BLaER1 treated with 17β-estradiol and CSF1 and Interleukin-3, amounts not matched to agents 10 nM and 100 nM (cell line): Measurements from ENCODE around the gene IL6.
"Not testable (repeated sequence)": the region's sequence is repeated elsewhere in the genome, so short reads cannot be mapped to it uniquely, and the experiment has no call there.

ENCODE experiments used
- H3K27ac ChIP-seq, 11 experiments: shearing (Covaris generic); formaldehyde crosslinking; 2 replicates each; pipeline ENCODE4 v1.8.1; 2022
- H3K27me3 ChIP-seq, 11 experiments: shearing (Covaris generic); formaldehyde crosslinking; 2 replicates each; pipeline ENCODE4 v1.8.1; 2022
- H3K36me3 ChIP-seq, 11 experiments: shearing (Covaris generic); formaldehyde crosslinking; 2 replicates each; pipeline ENCODE4 v1.8.1; 2022
- H3K4me1 ChIP-seq, 10 experiments: shearing (Covaris generic); formaldehyde crosslinking; 2 replicates each; pipeline ENCODE4 v1.8.1; 2022
- H3K4me2 ChIP-seq, 11 experiments: shearing (Covaris generic); formaldehyde crosslinking; 2 replicates each; pipeline ENCODE4 v1.8.1; 2022
- H3K4me3 ChIP-seq, 10 experiments: shearing (Covaris generic); formaldehyde crosslinking; 2 replicates each; pipeline ENCODE4 v1.8.1; 2022
- H3K9ac ChIP-seq, 11 experiments: shearing (Covaris generic); formaldehyde crosslinking; 2 replicates each; pipeline ENCODE4 v1.8.1; 2022
- H3K9me3 ChIP-seq, 11 experiments: shearing (Covaris generic); formaldehyde crosslinking; replicated peaks in 1 of 11; 2 replicates each; pipeline ENCODE4 v1.8.1; 2022
- H4K20me1 ChIP-seq, 11 experiments: shearing (Covaris generic); formaldehyde crosslinking; 2 replicates each; pipeline ENCODE4 v1.8.1; 2022
- Cebpa-rat ChIP-seq, 11 experiments: shearing (Covaris generic); IDR thresholded peaks; 2 replicates each; pipeline ENCODE4 v1.8.1; 2022

The IL6 gene

DNA sequence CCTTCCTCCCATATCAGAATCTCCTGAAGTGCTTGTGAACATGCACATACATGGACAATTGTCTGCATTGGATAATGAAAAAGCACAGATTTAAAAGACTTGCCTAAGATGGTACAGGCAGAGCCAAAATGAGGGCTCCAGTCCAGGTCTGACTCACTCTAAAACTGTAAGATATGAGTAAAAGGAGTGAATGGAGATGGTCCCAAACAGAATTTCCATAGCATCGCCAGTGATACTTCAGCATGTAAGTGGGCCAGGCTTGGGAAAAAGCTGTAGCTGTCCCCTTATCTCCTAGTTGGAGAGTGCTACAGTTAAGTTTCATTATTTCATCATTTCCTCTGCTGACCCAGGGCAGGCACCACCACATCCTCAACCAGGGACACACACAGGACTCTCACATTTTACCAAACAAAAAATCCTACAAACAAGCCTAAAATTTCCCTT is 26.4 kb upstream of the IL6 start:
- Histone ChIP-seq H3K9me3 (no peaks in the 10 kb centered on the region), H3K4me1 (peaks cover 14 to 93% (median 29%) of the 10 kb centered on the region in 10 experiments), H4K20me1 (no peaks in the 10 kb centered on the region), H3K27ac (peak overlapping the region in 6 of 11 experiments; percentile 11 to 75 (median 33); a peak in 9 of 22 replicates), H3K4me3 (no peak overlapping the region), H3K9ac (peak overlapping the region in 2 of 11 experiments; percentile 33 to 47; a peak in 2 of 22 replicates), H3K4me2 (peak overlapping the region in 9 of 11 experiments; percentile 9 to 85 (median 49); a peak in 16 of 22 replicates), H3K27me3 (no peaks in the 10 kb centered on the region), H3K36me3 (no peaks in the 10 kb centered on the region)
- TF ChIP-seq Cebpa-rat (IDR thresholded peaks at IDR 0.05) = no peak

DNA sequence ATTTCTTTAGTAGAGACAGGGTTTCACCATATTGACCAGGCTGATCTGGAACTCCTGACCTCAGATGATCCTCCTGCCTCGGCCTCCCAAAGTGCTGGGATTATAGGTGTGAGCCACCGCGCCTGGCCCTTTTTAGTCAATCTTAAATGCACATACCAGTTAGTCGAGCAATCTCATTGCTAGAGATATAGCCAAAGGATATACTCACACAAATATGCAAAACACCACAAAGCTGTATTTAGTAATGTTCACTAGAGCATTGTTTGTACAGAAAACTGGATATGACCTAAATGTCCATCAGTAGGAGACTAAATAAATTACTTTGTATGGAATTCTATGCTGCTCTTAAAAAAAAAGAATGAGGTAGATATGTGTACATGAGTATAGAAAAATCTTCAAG is 24.5 kb upstream of the IL6 start:
- no peak overlapping the region for H3K4me3 ChIP-seq
- no peaks in the 10 kb centered on the region for H3K27me3 ChIP-seq
- no peaks in the 10 kb centered on the region for H3K9me3 ChIP-seq
- peaks cover 14 to 74% (median 28%) of the 10 kb centered on the region in 10 experiments for H3K4me1 ChIP-seq
- no peak overlapping the region for H3K9ac ChIP-seq
- no peak for TF ChIP-seq Cebpa-rat (IDR thresholded peaks at IDR 0.05)
- no peaks in the 10 kb centered on the region for H3K36me3 ChIP-seq
- H3K4me2 ChIP-seq = peak overlapping the region in 3 of 11 experiments; percentile 33 to 85 (median 85); a peak in 4 of 22 replicates
- peak overlapping the region in 1 of 11 experiments; percentile 40; a peak in 2 of 22 replicates for H3K27ac ChIP-seq
- H4K20me1 ChIP-seq = no peaks in the 10 kb centered on the region

DNA sequence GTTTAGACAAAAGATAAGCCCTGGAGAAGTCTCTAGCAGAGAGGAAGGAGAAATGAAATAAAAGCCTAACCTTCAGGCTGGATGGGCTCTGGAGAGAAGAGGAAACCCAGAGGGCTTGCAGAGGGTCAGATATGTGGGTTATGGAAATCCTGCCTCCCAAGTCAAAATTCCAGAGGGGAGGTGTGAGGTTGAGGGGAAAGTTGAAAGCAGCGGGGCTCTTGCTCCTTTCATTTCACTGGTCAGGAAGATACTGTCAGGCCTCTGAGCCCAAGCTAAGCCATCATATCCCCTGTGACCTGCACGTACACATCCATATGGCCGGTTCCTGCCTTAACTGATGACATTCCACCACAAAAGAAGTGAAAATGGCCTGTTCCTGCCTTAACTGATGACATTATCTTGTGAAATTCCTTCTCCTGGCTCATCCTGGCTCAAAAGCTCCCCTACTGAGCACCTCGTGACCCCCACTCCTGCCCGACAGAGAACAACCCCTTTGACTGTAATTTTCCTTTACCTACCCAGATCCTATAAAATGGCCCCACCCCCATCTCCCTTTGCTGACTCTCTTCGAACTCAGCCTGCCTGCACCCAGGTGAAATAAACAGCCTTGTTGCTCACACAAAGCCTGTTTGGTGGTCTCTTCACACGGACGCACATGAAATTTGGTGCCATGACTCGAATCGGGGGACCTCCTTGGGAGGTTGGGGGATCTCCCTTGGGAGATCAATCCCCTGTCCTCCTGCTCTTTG is 23.7 kb upstream of the IL6 start:
- H3K9ac ChIP-seq = peak overlapping the region in 2 of 11 experiments; percentile 45 to 46; a peak in 1 of 22 replicates
- H4K20me1 ChIP-seq, H3K9me3 ChIP-seq, H3K4me3 ChIP-seq, H3K27me3 ChIP-seq, H3K36me3 ChIP-seq: not testable (repeated sequence)
- peaks cover 6 to 66% (median 20%) of the 10 kb centered on the region in 10 experiments; a peak in 19 of 20 replicates for H3K4me1 ChIP-seq
- H3K4me2 ChIP-seq = peak overlapping the region in 3 of 11 experiments; percentile 33 to 85 (median 67); a peak in 6 of 22 replicates
- H3K27ac ChIP-seq = peak overlapping the region in 2 of 11 experiments; percentile 12 to 40; a peak in 2 of 22 replicates

DNA sequence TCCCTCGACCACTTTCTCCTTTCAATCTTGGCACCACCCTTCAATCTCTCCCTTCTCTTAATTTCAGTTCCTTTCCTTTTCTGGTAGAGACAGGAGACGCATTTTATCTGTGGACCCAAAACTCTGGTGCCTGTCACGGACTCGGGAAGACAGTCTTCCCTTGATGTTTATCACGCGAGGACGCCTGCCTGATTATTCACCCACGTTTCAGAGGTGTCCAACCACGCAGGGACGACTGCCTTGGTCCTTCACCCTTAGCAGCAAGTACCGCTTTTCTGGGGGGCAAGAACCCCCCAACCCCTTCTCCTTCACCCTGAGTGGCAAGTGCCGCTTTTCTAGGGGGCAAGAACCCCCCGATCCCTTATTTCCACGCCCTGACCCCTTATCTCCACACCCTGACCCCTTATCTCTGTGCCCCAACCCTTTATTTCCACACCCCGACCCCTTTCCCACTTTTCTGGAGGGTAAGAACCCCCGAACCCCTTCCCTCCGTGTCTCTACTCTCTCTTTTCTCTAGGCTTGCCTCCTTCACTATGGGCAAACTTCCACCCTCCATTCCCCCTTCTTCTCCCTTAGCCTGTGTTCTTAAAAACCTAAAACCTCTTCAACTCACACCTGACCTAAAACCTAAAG is 22.9 kb upstream of the IL6 start:
- peak overlapping the region in 2 of 11 experiments; percentile 42 to 43; a peak in 4 of 22 replicates for H3K4me2 ChIP-seq
- H3K4me3 ChIP-seq = not testable (repeated sequence)

DNA sequence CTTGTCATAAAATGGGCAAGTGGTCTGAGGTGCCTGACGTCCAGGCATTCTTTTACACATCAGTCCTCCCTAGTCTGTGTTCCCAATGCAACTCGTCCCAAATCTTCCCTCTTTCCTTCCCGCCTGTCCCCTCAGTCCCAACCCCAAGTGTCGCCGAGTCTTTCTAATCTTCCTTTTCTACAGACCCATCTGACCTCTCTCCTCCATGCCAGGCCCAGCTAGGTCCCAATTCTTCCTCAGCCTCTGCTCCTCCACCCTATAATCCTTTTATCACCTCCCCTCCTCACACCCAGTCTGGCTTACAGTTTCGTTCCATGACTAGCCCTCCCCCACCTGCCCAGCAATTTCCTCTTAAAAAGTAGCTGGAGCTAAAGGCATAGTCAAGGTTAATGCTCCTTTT is 22.3 kb upstream of the IL6 start:
- not testable (repeated sequence) for H3K27me3 ChIP-seq, H3K9me3 ChIP-seq, H3K4me3 ChIP-seq, H4K20me1 ChIP-seq, H3K27ac ChIP-seq, H3K9ac ChIP-seq, H3K36me3 ChIP-seq
- H3K4me2 ChIP-seq = peak overlapping the region in 2 of 11 experiments; percentile 22 to 42; a peak in 1 of 22 replicates
- H3K4me1 ChIP-seq = peaks cover 0 to 52% (median 12%) of the 10 kb centered on the region in 10 experiments; a peak in 14 of 20 replicates

More for the DNA sequence above, 22.9 kb upstream of the IL6 start:
- H3K36me3 ChIP-seq, H3K9me3 ChIP-seq, H3K27ac ChIP-seq, H3K9ac ChIP-seq, H4K20me1 ChIP-seq, H3K27me3 ChIP-seq: not testable (repeated sequence)
- peaks cover 0 to 58% (median 13%) of the 10 kb centered on the region in 10 experiments; a peak in 14 of 20 replicates for H3K4me1 ChIP-seq

DNA sequence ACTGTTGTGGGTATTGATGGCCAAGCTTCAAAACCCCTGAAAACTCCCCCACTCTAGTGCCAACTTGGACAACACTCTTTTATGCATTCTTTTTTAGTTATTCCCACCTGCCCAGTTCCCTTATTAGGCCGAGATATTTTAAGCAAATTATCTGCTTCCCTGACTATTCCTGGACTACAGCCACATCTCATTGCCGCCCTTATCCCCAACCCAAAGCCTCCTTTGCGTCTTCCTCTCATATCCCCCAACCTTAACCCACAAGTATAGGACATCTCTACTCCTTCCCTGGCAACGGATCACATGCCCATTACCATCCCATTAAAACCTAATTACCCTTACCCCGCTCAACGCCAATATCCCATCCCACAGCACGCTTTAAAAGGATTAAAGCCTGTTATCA is 21.1 kb upstream of the IL6 start:
- H4K20me1 ChIP-seq, H3K4me2 ChIP-seq, H3K27ac ChIP-seq, H3K36me3 ChIP-seq, H3K9me3 ChIP-seq, H3K4me3 ChIP-seq, H3K9ac ChIP-seq, H3K27me3 ChIP-seq: not testable (repeated sequence)
- H3K4me1 ChIP-seq = peaks cover 0 to 40% (median 4%) of the 10 kb centered on the region in 10 experiments; a peak in 10 of 20 replicates

DNA sequence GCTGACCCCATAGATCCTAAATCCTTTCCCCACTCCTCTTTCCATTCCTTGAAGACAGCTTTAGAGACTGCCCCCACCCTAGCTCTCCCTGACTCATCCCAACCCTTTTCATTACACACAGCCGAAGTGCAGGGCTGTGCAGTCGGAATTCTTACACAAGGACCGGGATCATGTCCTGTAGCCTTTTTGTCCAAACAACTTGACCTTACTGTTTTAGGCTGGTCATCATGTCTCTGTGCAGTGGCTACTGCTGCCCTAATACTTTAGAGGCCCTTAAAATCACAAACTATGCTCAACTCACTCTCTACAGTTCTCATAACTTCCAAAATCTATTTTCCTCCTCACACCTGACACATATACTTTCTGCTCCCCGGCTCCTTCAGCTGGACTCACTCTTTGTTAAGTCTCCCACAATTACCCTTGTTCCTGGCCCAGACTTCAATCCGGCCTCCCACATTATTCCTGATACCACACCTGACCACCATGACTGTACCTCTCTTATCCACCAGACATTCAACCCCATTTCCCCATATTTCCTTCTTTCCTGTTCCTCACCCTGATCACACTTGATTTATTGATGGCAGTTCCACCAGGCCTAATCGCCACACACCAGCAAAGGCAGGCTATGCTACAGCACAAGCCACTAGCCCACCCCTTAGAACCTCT is 19.8 kb upstream of the IL6 start:
- H3K27ac ChIP-seq, H3K27me3 ChIP-seq, H3K9ac ChIP-seq, H3K36me3 ChIP-seq, H3K4me2 ChIP-seq, H3K4me3 ChIP-seq, H3K9me3 ChIP-seq, H4K20me1 ChIP-seq: not testable (repeated sequence)
- H3K4me1 ChIP-seq = peaks cover 0 to 27% (median 0%) of the 10 kb centered on the region in 10 experiments; a peak in 6 of 20 replicates

DNA sequence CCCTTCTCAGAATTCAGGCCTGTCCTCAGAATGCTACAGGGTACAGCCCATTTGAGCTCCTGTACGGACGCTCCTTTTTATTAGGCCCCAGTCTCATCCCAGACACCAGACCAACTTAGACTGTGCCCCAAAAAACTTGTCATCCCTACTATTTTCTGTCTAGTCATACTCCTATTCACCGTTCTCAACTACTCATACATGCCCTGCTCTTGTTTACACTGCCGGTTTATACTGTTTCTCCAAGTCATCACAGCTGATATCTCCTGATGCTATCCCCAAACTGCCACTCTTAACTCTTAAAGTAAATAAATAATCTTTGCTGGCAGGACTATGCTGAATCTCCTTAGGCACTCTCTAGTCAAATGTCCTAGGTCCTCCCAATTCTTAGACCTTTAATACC is 18.8 kb upstream of the IL6 start:
- H3K4me2 ChIP-seq, H3K27me3 ChIP-seq, H3K9ac ChIP-seq, H3K27ac ChIP-seq, H3K4me3 ChIP-seq, H4K20me1 ChIP-seq, H3K9me3 ChIP-seq, H3K36me3 ChIP-seq: not testable (repeated sequence)
- H3K4me1 ChIP-seq = peaks cover 0 to 17% (median 0%) of the 10 kb centered on the region in 10 experiments; a peak in 5 of 20 replicates

DNA sequence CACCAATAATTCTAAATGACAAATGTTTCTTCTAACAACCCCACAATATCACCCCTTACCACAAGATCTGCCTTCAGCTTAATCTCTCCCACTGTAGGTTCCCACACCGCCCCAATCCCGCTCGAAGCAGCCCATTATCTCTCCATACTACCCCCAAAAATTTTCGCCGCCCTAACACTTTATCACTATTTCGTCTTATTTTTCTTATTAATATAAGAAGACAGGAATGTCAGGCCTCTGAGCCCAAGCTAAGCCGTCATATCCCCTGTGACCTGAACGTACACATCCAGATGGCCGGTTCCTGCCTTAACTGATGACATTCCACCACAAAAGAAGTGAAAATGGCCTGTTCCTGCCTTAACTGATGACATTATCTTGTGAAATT is 18.3 kb upstream of the IL6 start:
- H3K4me3 ChIP-seq = not testable (repeated sequence)

DNA sequence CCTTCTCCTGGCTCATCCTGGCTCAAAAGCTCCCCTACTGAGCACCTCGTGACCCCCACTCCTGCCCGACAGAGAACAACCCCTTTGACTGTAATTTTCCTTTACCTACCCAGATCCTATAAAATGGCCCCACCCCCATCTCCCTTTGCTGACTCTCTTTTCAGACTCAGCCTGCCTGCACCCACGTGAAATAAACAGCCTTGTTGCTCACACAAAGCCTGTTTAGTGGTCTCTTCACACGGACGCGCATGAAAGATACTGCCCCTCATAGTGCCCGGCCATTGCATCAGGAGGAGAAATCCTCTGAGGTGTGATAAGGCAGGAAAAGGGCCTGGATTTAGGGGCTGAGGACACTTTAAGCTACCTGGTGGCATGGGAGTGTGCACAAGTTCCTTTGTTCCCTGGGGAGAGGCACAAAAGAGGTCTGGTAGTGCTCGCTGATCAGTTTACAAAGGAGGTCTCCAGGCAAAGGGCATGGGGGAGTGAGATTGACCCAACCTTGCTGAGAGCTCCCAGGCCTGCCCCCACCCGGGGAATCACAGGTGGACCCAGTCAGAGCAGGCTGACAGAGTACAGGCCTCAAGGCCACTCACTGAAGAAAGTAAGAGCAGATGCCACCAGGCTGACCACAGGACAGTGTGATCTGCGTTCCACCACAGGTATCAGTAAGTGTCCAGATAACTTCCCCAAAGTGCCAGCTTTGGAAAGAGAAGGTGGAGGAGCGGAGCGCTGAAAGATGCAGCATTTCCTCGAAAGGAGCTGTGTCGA is 17.8 kb upstream of the IL6 start:
- not testable (repeated sequence) for H4K20me1 ChIP-seq, H3K27ac ChIP-seq, H3K27me3 ChIP-seq, H3K36me3 ChIP-seq, H3K4me1 ChIP-seq, H3K9me3 ChIP-seq, H3K4me3 ChIP-seq, H3K9ac ChIP-seq
- H3K4me2 ChIP-seq = peak overlapping the region in 1 of 11 experiments; percentile 32; a peak in 1 of 22 replicates

More for the DNA sequence above, 18.3 kb upstream of the IL6 start:
- H3K4me1 ChIP-seq = peaks cover 0 to 13% (median 0%) of the 10 kb centered on the region in 10 experiments; a peak in 4 of 20 replicates
- H3K9ac ChIP-seq, H4K20me1 ChIP-seq, H3K27ac ChIP-seq, H3K4me2 ChIP-seq, H3K36me3 ChIP-seq, H3K9me3 ChIP-seq, H3K27me3 ChIP-seq: not testable (repeated sequence)
